Pulmonary artery endothelial cell (primary cell): Measurements from ENCODE around the gene THUMPD2. TPM values are rescaled to one million over a fixed set of nuclear protein-coding genes. Genes with fewer than 3 reads are reported as not detected.
"Not testable (repeated sequence)": the region's sequence is repeated elsewhere in the genome, so short reads cannot be mapped to it uniquely, and the experiment has no call there.

Source experiments
- DNase-seq: peaks from one replicate; pipeline ENCODE4 v3.0.0-alpha.2; 2011; ENCODE audit warnings: low read depth, low spot score
- total RNA-seq: library from RNA; depleted of rRNA; stranded (reverse); fragments of >200 nt; gene quantifications from 2 replicates; pipeline ENCODE4 v1.2.3, GENCODE V29; 2014

Gene THUMPD2, protein sequence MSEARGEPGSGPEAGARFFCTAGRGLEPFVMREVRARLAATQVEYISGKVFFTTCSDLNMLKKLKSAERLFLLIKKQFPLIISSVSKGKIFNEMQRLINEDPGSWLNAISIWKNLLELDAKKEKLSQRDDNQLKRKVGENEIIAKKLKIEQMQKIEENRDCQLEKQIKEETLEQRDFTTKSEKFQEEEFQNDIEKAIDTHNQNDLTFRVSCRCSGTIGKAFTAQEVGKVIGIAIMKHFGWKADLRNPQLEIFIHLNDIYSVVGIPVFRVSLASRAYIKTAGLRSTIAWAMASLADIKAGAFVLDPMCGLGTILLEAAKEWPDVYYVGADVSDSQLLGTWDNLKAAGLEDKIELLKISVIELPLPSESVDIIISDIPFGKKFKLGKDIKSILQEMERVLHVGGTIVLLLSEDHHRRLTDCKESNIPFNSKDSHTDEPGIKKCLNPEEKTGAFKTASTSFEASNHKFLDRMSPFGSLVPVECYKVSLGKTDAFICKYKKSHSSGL
- total RNA-seq = 7.5 and 8.7 TPM in 2 replicates

DNA sequence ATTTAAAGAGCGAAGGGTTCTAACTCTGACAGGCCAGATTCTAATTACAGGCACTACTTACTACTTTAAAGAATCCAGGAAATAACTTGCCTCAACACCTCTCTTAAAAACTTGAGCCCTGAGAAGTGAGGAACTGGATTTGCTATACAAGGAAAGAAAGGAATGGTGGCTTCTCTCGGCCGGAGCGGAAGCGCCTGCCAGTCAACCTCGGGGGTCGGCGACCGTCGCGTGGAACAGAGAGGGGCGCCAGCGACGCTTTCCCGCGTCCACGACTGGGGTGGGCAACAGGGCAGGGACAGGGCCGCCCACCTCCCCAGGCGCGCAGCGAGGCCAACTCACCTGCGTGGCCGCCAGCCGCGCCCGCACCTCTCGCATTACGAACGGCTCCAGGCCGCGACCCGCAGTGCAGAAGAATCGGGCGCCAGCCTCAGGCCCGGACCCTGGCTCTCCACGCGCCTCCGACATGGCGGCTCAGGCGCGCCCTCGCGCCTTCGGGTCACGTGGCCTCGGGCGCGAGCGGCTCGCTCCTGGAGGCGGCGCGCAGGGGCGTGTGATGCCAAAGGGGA, at the start of gene THUMPD2:
Gene THUMPD2, minus strand, starts transcription at position 484 of the 566 bp plus-strand sequence. Its CDS starts 19 bp downstream, at position 465.
- DNase-seq = peak; percentile 41

DNA sequence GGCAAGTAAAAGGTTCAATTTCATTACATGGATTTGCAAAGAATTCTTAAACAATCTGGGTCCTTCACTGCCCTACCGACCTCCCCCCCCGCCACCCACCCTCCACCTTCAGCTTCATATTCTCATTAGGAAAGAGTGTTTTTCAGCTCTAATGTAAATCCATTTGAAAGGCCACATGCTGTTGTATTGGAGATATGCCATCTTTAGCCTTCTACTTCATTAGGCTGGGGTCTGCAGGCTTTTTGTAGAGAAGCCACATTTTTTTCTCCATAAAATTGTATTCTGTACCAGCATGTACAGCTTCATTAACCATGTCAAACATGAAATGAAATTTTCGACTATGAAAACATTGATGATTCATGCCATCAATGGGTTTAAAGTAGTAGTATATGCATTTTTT, 42.8 kb upstream of the THUMPD2 start:
- no peak for DNase-seq

DNA sequence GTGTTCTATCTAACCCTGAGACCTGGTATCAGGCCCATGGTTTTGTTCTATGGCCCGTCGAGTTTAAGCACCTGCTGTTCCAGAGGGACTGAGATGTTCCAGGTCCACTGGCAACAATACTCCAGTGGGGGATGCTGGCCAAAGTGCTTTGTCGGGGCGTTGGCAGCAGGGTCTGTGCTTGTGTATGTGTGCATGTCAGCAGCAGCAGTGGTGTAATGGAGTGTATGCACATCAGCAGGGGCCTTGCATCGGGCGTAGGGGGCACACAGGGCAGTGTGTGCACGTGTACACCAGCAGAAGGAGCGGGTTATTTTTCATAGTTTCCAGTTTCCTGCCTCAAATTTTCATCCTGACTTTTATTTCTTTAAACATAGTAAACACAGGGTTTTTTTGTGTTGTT, 37.8 kb upstream of the THUMPD2 start:
- DNase-seq = no peak

DNA sequence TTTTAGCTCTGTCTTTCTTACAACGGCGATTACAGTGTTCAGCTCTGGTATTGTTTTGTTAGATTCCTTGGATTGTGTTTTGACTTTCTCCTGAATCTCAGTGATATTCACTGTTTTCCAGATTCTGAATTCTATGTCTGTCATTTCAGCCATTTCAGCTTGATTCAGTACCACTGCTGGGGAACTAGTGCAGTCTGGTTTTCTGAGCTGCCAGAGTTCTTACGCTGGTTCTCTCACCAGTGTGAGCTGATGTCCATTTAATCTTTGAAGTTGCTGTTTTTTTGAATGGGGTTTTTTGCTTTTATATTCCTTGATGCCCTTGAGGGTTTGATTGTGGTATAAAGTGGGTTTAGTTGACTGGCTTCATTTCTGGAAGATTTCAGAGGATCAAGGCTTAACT, 37.4 kb upstream of the THUMPD2 start:
- DNase-seq = no peak

DNA sequence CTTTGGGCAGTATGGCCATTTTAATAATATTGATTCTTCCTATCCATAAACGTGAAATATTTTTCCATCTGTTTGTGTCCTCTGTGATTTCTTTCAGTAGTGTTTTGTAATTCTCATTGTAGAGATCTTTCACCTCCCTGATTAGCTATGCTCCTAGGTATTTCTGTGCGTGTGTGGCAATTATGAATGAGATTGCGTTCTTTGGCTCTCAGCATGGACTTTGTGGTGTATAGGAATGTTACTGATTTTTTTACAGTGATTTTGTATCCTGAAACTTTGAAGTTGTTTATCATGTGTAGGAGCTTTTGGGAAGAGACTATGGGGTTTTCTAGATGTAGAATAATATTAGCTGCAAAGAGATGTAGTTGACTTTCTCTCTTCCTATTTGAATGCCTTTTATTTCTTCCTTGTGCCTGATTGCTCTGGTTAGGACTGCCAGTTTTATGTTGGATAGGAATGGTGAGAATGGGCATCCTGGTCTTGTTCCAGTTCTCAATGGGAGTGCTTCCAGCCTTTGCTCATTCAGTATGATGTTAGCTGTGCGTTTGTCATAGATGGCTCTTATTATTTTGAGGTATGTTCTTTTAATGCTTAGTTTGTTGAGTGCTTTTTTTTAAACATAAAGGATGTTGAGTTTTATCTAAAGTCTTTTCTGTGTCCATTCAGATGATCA, 27.0 kb upstream of the THUMPD2 start:
- no peak for DNase-seq

DNA sequence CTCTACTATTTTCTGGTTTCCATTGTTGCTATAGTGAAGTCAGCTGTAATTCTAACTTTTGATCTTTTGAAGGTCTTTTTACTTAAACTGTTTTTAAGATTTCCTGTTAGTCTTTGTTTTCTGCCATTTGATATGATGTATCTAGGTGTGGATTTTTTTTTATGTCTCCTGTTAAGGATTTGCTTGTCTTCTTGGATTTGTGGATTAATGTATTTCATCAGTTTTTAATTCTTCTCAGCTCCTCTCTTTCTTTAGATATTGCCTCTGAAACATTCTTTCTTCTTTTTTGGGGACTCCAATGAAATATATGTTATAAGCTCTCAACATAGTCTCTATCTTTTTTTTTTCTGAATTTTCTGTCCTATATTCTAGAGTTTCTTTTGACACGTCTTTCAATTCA, 24.8 kb upstream of the THUMPD2 start:
- DNase-seq = no peak

DNA sequence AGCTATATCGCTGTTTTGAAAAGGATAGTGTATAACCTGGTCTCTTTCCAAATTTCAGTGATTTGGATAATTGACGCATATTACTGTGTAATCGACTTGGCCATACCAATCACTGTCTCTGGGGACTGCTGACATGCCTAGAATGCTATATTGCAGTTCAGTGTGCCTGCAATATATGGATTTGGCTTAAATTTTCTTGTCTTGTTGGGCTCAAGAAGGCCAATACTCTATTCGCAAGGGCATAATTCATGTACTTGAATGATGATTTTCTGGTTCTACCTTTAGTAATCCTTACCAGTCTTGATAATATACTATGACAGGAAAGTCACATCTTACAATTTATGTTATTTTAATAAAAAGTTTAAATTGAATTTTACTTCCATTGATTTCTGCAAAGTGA, 21.7 kb upstream of the THUMPD2 start:
- no peak for DNase-seq

DNA sequence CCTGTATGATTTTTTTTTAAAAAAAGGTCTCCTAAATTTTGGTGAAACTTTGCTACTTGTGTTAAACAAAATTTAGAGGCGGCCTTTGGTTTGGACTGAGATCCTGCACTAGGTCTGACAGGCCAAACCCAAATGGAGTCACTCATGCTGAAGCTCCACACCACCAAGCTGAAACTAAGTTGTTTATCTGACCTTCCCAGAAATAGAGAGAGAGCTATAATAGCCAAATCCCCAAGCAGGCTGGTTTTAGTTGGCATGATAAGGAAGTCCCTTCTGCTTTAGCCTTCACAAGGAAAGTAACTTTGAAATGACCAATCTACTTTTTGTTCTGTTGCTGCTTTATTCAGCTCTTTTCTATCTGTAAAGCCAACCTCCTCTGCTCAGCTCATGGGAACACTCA, 17.1 kb upstream of the THUMPD2 start:
- DNase-seq = no peak

DNA sequence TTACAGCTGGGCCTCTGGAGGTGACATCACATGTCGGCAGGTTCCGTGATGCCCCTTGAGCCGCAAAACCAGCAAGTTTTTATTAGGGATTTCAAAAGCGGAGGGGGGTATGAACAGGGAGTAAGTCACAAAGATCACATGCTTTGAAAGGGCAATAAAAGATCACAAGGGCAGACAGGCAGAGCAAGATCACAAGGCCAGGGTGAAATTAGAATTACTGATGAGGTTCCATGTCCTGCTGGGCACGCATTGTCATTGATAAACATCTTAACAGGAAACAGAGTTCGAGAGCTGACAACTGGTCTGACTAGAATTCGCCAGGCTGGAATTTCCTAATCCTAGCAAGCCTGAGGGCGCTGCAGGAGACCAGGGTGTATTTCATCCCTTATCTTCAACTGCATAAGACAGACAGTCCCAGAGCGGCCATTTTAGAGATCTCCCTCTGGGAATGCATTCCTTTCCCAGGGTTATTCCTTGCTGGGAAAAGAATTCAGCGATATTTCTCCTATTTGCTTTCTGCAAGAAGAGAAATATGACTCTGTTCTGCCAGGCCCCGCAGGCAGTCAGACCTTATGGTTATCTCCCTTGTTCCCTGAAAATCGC, 11.3 kb upstream of the THUMPD2 start:
- not testable (repeated sequence) for DNase-seq

DNA sequence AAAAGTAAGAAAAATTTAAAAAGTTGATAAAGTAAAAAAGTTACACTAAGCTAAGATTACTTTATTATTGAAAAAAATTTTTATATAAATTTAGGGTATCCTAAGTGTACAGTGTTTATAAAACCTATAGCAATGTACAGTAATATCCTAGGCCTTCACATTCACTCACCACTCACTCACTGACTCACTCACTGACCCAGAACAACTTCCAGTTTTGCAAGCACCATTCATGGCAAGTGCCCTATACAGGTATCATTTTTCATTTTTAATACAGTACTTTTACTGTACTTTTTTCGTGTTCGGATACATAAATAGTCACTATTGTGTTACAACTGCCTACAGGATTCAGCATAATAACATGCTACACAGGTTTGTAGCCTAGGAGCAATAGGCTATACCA, 8.9 kb upstream of the THUMPD2 start:
- DNase-seq = no peak

DNA sequence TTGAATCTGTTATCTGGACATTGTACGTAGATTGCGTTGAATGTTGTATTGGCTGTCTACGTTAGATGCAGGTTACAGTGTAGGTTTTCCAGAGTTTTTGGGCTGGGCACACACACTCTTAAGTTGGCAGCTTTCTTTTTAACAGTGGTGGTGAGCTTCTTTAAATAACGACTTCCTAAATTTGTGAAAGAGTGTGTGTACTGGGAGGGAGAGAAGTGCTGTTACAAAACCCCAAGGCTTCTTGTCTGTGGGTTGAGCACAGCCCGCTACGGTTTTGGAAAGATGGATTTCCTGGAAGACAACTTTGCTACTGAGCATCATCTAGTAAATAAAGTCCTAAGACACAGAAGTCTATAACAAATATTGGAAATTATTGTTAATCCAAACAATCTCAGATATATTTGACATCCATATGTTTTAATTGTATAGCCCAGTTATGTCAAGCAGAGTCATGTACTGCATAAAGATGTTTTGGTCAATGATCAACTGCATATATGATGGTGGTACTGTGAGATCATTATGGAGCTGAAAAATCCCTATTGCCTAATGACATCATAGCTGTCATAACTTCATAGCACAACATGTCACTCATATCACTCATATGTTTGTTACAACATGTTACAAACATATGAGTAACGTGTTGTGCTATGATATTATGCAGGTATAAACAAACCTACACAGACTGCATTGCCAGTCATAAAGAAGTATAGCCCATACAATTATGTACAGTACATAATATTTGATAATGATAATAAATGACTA, 7.9 kb upstream of the THUMPD2 start:
- no peak for DNase-seq

DNA sequence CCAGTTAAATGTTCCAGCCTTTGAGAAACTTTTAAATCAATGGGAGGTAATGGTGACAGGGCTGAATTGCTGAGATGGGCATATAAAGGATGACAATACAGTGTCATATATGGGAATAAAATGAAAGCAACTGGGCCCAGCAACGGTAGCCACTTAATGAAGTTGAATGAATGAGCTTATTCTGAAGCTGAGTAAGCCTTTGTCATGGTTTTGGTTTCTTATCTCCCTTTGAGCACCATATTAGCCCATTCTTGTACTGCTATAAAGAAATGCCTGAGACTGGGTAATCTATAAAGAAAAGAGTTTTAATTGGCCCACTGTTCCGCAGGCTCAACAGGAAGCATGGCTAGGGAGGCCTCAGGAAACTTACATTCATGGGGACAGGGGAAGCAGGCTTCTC, 3.5 kb upstream of the THUMPD2 start:
- no peak for DNase-seq

DNA sequence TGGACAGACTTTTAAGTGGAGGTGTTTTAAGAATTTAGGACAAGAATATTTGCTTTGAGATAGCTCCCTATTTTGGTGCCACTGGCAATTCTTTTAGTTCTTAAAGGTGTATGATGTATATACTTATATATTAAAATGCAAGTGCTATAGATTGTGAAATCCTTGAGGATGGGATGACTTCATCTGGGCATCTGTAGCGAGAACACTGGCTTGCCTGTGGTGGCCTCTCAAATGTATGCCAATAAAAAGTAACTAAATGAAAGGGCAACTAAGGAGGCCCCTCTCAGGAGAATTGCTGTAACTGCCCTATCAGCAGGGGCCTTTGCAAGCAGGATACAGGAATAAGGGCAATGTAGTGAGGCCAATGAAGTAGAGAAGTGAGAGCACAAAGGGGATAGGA, 2.6 kb upstream of the THUMPD2 start:
- no peak for DNase-seq

DNA sequence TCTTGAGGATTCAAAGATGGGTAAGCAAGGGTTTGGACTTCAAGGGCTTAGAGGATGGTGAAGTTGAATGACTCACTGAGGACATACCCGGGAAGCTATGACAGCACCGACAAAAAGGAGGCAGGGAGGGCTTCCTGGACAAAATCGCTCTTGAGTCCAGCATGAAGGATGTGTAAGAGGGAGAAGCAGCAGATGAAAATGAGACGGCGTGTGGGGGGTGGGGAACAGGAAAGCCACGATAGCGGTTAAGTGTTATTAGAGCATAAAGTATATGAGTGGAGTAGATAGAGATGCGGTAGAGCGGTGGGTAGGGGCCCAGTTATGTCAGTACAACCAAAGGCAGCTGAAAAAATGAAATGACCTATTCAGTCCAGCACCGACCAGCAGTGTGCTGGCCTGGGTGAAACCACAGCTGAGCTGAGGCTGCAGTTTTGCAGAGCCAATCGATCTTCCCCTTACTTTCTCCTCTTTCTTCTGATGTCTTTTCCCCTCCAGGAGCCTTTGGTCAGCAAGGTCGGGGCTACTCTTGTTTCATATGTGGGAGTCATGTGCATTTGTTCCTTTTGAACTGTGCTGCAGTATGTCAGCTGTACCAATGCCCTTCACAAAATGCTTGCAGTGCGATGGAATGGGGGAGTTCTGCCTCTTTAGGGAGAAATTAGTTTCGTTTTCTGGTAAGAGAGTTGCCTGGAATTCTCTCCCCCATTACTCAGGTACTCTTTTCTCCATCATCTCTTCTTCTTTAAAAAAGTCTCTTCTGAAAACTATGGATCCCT, 2.0 kb upstream of the THUMPD2 start:
- no peak for DNase-seq

DNA sequence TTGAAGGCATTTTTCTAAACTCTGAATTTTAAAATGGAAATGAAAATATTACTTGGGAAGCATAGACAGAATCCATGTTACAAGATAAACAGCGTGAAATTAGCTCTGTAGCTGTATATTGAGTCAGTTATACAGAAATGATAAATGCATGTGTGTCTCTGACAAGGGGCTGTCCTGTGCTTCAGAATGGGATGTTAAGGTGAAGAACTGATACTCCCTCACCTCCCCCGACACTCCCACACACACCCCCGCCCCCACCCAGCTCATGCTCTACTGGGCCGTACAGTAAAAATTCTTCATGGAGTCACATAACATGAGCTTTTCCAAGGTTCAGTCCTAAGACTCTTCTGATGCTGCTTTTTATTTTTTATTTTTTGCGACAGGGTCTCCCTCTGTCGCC, 869 bp upstream of the THUMPD2 start:
- DNase-seq = no peak

DNA sequence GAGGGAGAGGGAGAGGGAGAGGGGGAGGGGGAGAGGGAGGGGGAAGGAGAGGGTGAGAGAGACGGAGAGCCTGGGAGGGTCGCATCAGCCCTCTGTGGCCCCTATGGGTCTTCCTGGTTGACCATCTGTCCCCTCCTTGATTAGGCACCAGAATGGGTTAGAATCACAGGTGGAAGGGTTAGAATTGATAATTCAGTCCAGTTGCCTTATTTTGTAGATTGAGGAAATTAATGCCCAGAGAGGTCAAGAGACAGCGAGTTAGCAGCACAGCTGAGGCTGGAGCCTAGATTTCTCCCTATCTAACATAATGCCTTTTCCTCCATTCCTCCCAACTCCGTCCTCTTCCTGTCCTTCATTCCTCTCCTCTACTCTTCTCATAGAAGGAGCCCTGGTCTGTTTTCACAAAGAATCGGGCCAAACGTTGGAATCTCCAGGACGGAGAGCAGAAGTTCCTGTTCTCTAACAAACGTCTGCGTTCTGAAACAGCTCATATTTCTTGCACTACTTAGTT, 338 bp upstream of the THUMPD2 start:
- no peak for DNase-seq

DNA sequence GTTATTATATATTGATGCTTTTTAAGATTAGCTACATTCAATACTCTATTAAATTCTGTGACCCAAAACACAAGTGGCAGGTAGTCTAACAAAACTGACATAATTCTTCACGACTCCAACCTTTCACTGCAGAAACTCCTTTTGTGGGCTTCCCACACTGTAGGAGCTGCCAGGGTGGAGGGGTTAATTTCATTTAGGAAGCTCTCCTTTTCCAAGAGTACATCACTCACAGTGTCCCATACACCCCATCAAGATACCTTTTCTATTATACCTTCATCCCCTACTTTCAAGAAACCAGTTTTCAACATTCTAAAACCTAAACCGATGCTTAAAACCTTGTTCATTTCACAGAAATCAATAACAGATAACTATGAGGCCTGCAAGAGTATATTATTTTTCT, 825 bp downstream of the THUMPD2 start:
- no peak for DNase-seq

DNA sequence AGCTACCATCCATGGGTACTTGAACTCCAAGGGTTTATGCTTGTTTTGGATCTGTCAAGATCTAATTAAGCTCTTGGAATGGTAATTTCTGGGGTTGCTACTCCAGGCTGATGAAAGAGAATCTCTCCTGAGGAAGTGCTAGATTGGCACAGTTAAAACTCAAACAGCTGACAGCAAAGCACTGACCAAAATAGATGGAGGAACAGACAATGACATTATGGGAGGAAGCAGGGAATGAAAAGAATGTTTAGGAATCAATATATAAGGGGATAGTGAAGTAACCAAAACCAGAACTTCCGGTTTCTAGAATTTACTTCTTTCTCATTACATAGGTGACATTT, 6.3 kb downstream of the THUMPD2 start:
- no peak for DNase-seq

DNA sequence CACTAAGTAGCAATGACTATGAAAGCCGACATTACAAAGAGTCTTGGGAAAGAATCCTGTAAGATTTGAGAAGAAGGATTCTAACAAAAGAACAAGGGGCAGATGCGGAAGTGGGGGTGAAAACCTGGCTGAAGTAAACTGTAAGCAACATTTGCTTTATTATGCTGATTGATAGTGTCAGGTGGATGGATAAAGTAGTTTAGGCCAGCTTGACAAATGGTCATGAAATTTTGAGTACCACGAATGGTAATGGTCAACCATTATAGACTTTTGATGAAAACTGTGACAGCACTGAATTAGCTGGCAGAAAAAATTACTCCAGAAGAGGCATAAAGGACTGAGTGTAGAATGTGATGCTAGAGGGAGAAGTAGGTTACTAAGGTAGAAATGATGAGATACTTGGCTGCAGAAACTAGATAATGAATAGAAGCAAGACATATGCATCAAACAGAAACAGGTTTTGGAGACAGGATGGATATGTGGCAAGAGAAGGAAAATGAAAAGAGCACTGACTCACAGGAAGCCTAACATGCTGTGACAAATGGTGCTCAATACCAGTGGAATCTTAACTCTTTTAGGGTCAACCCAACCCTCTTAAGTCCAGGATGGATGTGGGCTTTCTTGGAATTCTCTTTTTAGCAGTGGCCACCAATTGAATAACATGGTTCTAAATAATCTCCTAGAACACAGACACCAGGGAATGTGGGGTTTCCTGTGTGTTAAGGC, 6.8 kb downstream of the THUMPD2 start:
- no peak for DNase-seq

DNA sequence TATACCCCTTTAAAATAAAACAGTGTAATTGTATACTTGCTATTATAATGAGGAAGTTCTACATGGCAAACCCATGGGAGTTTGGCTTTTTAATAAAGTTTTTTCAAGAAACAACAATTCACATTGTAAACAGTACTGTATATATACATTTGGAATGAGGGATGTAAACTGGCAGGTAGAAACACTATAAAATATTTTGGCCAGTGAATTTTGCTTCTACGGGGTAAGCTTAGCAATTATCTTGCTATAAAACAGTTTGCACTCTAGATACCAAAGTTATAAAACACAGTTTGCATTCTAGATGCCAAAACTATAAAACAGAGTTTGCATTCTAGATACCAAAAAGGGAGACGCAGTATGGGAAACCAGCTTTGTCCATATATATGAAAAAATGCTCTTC, 16.6 kb downstream of the THUMPD2 start:
- no peak for DNase-seq
